NCI-H1092 treated with DMSO at 0.1 percent for 48 hours (cell line): ENCODE measurements around the gene FGFRL1.
"Not testable (repeated sequence)": the region's sequence is repeated elsewhere in the genome, so short reads cannot be mapped to it uniquely, and the experiment has no call there.

Source experiments
- DNase-seq: peaks from one replicate; lab custom pipeline; 2025; lab: John Stamatoyannopoulos, UW

Gene FGFRL1

DNA sequence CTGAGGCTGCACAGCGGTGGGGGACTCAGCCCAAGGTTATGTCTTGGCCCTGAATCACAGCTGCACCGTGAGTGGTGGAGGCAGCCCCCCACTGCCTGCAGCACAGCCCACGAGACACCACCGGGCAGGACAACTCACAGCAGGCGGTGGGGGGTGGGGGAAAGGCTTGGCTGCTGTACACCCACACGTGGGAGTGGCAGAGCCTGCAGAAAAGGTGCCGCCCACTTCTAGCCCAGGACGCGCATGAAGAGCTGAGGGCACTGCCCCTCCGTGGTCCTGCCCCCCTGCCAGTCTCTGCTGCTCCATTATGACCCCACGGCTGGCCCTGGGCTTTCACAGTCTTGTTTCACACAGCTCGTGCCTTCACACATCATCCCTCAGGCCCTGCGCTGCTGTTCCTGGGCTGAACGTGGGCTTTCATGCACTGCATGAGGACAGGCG lies 40.8 kb downstream of the FGFRL1 start:
- DNase-seq, result no peak

DNA sequence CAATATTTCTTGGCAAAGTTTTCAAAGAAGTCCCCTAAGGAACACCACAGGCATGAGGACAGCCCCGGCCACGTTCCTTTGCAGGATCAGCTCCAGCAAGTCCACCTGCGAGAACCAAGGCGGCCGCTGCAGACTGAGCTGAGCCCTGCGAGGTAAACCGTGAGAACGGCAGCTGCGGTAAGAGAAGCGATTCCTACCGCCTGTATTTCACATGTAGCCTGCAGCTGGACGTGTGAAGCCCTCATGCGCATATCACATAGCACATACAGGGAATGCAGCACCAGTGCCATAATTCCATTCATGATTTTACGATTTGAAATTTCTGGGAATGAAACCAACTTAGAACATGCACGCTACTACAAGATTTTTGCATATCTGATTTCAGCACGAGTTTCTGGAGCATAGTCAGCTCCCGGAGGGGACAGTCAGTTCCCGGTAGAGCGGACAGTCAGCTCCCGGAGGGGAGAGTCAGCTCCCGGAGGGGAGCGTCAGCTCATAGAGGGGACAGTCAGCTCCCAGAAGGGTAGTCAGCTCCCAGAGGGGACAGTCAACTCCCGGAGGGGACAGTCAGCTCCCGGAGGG lies 41.7 kb downstream of the FGFRL1 start:
- no peak for DNase-seq

DNA sequence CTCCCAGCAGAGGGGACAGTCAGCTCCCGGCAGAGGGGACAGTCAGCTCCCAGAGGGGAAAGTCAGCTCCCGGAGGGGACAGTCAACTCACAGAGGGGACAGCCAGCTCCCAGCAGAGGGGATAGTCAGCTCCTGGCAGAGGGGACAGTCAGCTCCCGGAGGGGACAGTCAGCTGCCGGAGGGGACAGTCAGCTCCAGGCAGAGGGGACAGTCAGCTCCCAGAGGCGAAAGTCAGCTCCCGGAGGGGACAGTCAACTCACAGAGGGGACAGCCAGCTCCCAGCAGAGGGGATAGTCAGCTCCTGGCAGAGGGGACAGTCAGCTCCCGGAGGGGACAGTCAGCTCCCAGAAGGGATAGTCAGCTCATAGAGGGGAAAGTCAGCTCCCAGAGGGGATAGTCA lies 42.5 kb downstream of the FGFRL1 start:
- DNase-seq, result not testable (repeated sequence)

DNA sequence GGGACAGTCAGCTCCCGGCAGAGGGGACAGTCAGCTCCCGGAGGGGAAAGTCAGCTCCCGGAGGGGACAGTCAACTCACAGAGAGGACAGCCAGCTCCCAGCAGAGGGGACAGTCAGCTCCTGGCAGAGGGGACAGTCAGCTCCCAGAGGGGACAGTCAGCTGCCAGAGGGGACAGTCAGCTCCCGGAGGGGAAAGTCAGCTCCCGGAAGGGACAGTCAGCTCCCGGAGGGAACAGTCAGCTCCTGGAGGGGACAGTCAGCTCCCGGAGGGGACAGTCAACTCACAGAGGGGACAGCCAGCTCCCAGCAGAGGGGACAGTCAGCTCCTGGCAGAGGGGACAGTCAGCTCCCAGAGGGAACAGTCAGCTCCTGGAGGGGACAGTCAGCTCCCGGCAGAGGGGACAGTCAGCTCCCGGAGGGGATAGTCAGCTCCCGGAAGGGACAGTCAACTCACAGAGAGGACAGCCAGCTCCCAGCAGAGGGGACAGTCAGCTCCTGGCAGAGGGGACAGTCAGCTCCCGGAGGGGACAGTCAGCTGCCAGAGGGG lies 43.3 kb downstream of the FGFRL1 start:
- DNase-seq, result not testable (repeated sequence)

DNA sequence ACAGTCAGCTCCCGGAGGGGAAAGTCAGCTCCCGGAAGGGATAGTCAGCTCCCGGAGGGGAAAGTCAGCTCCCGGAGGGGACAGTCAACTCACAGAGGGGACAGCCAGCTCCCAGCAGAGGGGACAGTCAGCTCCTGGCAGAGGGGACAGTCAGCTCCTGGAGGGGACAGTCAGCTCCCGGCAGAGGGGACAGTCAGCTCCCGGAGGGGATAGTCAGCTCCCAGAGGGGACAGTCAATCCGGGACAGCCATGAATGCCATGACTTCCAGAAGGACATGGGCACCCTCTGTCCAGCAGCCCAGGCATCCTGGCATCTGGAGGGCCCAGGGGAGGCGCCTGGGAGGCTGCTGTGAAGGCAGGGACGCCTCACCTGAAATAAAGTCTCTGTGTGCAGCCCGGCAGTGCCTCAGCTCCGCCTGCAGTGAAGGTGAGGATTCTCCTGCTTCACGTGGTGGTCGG lies 43.8 kb downstream of the FGFRL1 start:
- not testable (repeated sequence) for DNase-seq

DNA sequence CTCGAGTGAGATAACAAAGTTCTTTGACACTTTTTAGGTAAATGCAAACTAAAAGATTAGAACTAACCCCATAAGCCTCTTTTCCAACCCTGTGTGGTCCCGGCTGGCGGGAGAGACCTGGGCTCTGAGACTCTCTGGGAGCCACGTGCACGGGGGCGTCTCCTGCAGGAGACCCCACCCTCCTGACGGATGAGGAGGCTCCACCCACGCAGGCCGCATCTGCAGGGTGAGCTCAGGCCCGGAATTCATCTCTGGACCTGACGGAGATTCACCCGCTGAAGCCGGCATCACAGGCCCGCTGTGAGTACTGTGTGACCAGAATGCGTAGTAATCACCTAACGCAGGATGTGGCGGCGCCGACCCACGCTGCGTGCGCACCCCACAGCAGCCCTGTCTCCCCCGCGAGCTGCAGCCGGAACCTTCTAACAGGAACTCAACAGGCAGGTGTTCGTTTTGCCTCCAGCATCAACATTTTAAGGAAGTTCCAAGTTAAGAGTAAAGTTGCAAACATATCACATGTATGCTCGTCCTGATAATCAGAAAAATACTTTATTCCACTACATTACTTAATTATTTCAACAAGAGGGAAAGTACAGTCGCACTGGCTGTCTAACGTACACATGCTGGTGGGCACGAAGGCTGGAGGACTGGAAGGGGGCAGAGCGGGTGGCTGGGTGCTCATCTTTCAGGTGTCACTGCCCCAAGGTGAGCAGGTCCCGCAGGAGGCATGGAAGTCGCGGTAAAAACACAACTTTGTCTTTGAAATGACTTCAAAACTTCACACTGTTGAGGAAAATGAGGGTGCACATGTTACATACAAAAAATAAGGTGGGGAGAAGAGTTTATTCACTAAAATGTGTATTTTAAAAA lies 44.5 kb downstream of the FGFRL1 start:
- DNase-seq, result no peak

DNA sequence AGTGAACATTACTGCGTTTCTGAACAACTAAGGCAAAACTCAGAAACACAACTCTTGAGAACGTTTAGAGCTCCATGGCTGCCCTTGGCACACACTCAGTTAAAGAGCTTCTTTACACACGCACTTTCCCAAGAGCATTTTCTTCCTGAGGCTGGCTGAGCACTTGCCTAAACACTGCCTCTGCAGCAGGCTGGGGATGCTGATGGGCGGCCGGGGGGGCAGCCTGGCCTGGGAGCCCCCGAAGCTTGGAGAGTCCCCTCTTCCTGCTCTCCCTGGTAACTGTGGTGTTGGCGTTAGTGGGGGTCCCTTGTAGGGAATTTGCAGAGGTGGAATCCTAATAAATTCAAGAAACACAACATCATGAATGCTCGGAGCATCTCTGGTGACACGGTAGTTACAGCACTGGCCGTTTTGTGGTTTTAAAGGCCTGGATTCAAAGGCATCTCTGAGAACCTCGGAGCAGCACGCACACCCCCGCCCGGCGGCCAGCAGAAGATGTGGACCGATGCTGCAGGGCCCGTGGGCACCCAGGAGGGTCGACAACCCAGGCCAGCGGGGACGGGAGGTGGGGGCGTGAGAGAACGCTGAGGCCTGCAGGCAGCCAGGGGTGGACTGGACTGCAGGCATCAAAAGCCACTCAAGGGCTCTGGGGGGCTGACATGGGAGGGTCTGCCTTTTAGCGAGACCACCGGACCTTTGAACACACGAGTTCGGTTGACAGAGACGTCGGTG lies 45.4 kb downstream of the FGFRL1 start:
- DNase-seq, result no peak

DNA sequence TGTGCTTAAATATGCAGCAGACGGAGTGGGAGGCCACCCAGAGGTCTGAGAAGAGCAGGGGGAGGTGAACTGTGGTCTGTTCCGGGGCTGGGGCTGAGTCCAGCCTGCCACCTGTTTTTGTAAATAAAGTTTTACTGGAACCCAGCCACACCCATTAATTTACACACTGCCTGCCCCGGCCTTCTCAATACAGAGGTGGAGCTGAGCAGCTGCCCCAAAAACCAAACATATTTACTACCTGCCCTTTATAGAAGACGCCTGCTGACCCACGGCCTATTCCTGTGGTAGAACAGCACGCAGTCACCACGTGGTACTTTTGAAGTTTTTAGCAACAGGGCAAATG lies 45.9 kb downstream of the FGFRL1 start:
- DNase-seq, result no peak

DNA sequence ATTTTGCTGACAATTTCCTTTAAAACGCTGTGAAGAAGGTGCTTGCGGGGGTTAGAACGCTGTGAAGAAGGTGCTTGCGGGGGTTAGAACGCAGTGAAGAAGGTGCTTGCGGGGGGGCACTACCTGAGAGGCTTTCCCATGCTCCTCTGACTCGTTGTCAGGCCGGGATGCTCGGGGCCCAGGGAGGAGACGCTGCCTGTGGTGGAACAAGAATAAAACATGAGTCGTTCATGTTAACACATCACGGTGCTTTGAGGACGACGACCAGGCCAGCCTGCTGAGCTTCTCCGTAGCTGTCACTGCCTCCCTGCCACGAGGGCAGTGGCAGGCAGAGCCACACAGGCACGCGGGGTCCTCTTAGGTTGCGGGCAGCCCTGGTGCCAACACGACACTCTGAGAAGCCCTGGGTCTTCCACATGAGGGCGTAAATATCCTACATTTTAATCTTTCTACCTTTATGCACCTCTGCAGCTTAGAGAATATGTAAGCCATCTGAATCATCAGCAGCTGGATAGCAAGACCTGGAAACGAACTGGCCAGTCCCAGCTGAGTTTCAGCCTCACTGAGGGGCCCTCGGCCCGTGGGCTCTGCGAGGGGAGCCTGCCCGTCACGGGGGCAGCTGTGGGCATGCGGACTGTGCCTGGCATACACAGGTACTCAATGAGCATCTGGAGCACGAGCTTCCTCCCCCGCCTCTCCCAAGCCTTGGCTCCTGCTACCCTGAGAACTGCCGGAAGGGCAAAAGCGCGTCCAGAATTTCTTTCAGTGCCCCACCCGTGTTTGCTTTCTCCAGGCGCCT lies 47.0 kb downstream of the FGFRL1 start:
- DNase-seq, result no peak

DNA sequence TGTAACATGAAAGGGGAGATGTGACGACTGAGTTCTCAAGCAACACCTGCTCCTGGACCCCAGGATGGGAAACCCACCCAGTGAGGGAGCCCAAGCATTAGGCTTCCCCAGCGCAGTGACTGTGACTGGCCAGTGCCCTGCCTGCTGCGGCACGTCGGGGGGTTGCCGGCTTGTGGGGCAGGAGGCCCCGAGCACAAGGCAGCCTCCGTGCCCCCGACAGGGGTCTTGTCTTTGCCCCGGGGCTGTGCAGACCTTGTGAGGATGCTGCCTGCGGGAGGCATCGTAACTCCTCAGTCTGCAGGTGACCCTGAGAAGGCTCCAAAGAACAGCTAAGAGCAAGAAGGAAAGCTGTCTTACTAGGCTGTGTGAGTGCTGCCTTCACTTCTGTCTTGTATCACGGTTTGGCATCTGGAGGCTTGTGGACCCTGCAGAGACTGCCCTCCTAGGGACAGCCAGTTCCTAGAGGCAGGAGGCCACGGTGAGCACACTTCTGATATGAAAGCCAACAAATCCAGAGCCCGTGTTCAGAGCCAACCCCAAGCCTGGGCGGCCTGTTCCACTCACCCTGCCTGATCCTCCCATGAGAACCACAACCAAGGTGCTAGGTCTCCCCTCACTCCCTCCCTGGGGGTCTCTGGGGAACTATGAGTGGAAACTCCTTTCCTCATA lies 47.7 kb downstream of the FGFRL1 start:
- no peak for DNase-seq

DNA sequence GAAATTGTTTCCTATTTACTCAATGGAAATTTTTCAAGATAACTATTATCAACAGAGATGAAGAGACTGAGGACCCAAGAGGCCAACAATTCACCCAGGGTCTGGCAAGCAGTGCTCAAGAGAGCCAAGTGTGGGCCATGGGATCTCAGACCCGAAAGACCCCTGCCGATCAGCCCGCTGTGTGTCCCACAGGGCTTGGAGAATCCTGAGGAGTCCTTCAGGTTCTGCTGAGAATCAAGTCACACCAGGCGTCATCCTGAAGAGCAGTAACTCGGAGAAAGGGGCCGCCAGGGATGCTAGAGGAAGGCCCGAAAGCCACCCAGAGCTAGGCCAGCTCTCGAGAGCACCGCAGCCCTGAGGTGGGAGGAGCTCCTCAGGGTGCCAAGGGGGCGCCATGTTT lies 48.7 kb downstream of the FGFRL1 start:
- DNase-seq, result no peak

DNA sequence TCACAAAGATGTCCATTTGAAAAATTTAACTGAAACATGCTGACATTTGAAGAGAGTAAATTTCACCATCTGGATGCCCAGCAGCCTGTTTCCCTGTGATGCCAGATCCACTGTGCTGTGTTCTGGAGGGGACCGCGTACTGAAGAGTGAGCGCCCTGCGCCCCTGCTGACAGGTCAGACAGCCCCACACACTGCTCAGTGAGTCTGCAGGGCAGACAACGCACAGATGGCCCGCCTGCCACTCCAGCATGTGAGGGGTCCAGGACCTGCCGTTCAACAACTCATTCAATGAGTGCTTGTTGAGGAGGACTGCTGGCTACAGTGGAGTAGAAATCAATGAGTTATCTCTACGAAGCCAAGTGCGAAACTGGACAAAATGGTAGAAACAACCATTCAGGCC lies 49.2 kb downstream of the FGFRL1 start:
- DNase-seq, result no peak

DNA sequence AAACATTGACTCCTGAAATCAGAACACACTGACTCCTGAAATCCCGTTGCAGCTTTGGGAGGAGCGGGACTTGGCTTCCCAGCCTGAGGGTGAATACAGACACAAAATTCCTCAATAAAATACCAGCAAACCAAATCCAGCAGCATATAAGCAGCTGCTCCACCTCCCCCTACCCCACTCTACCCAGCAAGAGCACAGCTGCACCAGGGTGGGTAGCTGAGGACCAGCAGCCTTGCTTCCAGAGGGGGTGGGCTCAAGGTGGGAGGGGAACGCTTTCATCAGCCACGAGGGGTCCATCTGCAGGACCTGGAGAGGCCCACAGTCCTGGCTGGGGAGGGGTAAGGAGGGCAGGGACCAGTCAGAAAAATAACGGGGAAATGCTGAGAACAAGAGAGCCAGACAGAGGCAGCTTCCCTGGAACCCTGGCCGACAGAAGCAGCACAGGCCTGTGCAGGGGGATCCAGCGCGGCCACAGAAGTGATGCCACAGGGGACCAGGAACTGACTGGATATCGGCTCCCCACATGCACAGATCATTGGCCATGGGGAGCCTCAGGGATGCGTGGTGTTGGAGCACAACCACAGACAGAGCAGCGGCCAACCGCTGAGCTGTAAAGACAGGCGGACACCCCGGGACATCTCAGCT lies 49.8 kb downstream of the FGFRL1 start:
- no peak for DNase-seq

DNA sequence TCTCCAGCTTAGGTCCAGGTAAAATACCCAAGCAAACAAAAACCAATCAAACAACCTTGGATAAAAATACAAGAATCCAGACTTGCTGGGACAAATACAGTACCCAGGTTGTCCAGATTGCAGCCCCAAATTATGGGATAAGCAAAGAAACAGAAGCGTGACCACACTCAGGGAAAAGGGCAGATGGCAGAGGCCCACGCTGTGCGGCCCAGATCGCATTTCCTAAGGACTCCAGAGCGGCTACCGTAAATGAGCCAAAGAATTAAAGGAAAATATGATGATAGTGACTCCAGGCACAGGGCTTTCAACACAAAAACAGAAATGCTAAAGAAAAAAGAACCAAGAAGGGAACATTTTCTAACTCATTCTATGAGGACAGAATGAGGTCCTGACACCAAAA lies 50.3 kb downstream of the FGFRL1 start:
- DNase-seq, result no peak

DNA sequence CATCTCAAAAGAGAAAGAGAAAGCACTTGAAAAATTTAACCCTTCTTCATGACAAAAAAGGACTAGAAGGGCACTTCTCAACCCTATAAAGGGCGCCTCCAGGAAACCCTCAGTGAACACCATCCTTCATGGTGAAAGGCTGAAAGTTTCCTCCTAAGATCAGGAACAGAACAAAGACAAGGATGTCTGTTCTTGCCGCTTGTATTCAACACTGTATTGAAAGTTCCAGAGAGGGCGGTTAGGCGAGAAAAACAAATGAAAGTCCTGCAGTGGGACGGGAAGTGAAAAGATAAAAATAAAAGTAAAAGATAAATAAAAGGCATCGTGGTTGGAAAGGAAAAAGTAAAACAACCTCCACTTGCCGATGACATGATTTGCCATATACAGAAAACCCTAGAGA lies 51.0 kb downstream of the FGFRL1 start:
- DNase-seq, result no peak

DNA sequence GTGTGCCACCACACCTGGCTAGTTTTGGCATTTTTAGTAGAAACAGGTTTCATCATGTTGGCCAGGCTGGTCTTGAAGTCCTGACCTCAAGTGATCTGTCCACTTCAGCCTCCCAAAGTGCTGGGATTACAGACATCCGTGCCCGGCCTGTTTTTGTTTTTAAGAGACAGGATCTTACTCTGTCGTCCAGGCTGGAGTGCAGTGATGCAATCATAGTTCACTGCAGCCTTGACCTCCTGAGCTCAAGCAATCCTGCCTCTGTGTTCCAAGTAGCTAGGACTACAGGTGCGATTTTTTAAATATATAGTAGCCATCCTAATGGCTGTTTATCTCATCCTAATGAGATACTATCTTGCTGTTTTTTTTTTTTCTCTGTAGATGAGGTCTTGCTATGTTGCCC lies 54.3 kb downstream of the FGFRL1 start:
- no peak for DNase-seq

DNA sequence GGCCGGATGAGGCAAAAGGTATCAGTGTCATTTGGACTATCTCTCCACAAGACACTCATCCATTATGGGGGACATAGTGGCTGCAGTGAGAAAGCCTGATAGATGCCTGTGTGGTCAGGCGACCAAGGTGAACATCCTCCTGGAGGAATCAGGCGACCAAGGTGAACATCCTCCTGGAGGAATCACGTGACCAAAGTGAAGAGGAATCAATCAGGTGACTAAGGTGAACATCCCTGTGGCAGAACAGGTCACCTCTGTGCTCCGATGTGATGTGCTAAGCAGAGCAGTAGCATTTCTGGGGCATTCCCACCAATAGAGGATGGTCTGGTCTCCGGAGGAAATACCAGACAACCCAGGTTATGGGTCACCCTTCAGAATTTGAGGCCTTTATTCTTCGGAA lies 58.0 kb downstream of the FGFRL1 start:
- DNase-seq, result no peak

DNA sequence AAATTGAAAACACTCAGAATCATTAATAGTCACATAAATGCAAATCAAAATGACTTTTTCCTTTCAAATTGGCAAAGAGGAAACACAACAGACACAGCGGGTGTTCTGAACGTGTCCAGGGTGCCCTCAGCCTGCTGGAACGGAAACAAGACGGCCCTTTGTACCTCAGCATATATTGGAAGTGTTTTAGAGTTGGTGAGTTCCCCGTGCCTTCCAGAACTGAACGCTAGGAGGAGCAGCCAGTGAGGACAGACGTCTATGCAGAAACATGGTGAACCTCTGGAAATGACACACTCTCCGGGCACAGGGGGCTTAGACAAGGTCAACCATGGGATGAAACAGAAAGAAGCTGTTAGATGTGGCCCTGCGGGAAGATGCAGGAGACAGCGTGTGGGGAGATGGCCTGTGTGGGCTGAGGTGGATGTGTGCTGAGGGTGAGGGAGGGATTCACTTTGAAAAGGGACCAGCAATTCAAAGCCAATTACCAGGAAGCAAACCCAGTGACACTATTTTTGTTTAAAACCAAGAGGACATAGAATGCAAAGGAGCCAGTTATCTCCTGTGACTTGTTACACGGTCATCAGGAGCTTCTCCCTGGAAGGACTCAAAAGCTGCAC lies 61.5 kb downstream of the FGFRL1 start:
- DNase-seq, result peak; percentile 36

DNA sequence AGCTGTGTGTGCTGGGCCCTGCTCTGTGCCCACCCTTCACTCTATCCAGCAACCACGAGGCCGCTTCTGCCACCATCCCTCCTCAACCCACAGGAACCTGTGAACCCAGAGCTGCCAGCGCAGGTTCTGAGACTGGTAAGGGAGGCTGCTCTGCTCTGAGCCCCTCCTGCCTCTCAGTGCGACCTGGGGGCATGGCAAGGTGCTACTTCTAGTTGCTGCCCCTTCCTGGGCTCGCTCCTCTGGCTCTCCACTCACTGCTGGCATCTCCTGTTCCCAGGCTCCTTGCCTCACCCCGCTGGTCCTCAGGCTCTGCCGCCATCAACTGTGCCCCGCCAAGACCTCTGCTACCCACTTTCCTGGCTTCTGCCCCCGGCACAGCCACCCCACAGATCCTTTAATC lies 62.7 kb downstream of the FGFRL1 start:
- no peak for DNase-seq

DNA sequence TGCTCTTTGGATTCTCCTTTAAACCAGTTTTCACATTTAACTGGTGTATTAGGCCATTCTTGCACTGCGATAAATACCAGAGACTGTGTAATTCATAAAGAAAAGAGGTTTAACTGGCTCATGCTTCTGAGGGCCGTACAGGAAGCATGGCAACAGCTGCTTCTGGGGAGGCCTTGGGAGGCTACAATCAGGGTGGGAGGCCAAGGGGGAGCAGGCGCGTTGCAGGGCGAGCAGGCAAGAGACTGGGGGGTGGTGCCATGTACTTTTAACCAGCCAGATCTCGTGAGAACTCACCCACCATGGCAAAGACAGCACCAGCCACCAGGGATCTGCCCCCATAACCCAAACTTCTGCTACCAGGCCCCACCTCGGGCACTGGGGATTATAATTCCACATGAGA lies 63.8 kb downstream of the FGFRL1 start:
- DNase-seq, result no peak
